Panc1 (cell line): ENCODE measurements around the gene RAPGEF1. TPM values are rescaled to one million over a fixed set of nuclear protein-coding genes. Genes with fewer than 3 reads are reported as not detected.

Experiments used
- ATAC-seq: fragments of 200-7000 bp; cut with Tn5 transposase; 2 replicates; pipeline ENCODE4 v1.9.1; 2020; ENCODE audit warnings: mild to moderate bottlenecking, moderate library complexity
- BruUV-seq: library from RNA; stranded (reverse); fragments of 400-500 nt; replicated peaks from 2 replicates; lab custom pipeline; 2021; lab: Mats Ljungman, UMichigan
- CTCF ChIA-PET: fragments of 300-600 bp; sonication (Branson Sonifier 250); formaldehyde crosslinking; loops from one replicate; lab custom pipeline; 2022; ENCODE audit warnings: antibody characterized with exemption; lab: Charles Lee
- POLR2A ChIA-PET: fragments of 300-600 bp; sonication (Branson Sonifier 250); formaldehyde crosslinking; loops from one replicate; lab custom pipeline; 2022; ENCODE audit warnings: antibody characterized with exemption; lab: Charles Lee
- DNase-seq: peaks from one replicate; pipeline ENCODE4 v3.0.0-alpha.2; 2010; ENCODE audit warnings: low read depth, low spot score
- H3K27ac ChIP-seq: 2 replicates; pipeline ENCODE4 v1.5.1; 2011; ENCODE audit warnings: mild to moderate bottlenecking, low read length, inconsistent platforms
- H3K27me3 ChIP-seq: fragments of 200-500 bp; sonication (Bioruptor generic); 2 replicates; pipeline ENCODE4 v1.6.0; 2014; ENCODE audit warnings: low read length, inconsistent platforms; ENCODE audit not compliant: control insufficient read depth, insufficient read depth
- H3K36me3 ChIP-seq: fragments of 200-500 bp; sonication (Bioruptor generic); 2 replicates; pipeline ENCODE4 v1.5.1; 2014; ENCODE audit warnings: inconsistent platforms, mild to moderate bottlenecking, low read length, moderate library complexity; ENCODE audit not compliant: control insufficient read depth, insufficient read depth
- H3K4me1 ChIP-seq: 2 replicates; pipeline ENCODE4 v1.5.1; 2011; ENCODE audit warnings: inconsistent platforms, mild to moderate bottlenecking, low read length, moderate library complexity; ENCODE audit not compliant: control insufficient read depth, insufficient read depth
- H3K4me3 ChIP-seq, 2 experiments: 2 replicates each; pipeline ENCODE4 v1.5.1; 2011 to 2012; ENCODE audit warnings: low read depth in 2 of 2, low read length in 2 of 2, mild to moderate bottlenecking in 2 of 2, inconsistent platforms in 1 of 2, moderate library complexity in 1 of 2
- H3K9me3 ChIP-seq: fragments of 200-500 bp; sonication (Bioruptor generic); 2 replicates; pipeline ENCODE4 v1.5.1; 2014; ENCODE audit warnings: low read depth, mild to moderate bottlenecking, inconsistent platforms, low read length, moderate library complexity; ENCODE audit not compliant: control insufficient read depth, insufficient read depth
- CTCF ChIP-seq: fragments of 450-650 bp; IDR thresholded peaks from 2 replicates; pipeline ENCODE4 v1.5.1; 2017; ENCODE audit warnings: mild to moderate bottlenecking
- POLR2AphosphoS5 ChIP-seq: IDR thresholded peaks from 2 replicates; pipeline ENCODE4 v1.6.1; 2012; ENCODE audit warnings: mild to moderate bottlenecking, low read depth, low read length, moderate library complexity
- REST ChIP-seq, 2 experiments: IDR thresholded peaks; 2 replicates each; pipeline ENCODE4 v1.6.1; 2011 to 2012; ENCODE audit warnings: low read depth in 2 of 2, control low read depth in 1 of 2, low read length in 1 of 2, mild to moderate bottlenecking in 1 of 2, moderate library complexity in 1 of 2; ENCODE audit not compliant: insufficient read depth in 1 of 2
- SIN3A ChIP-seq: IDR thresholded peaks from 2 replicates; pipeline ENCODE4 v1.6.1; 2012; ENCODE audit warnings: low read depth, mild to moderate bottlenecking, low read length, moderate library complexity, borderline replicate concordance; ENCODE audit not compliant: insufficient read depth
- TCF7L2 ChIP-seq: IDR thresholded peaks from 2 replicates; pipeline ENCODE4 v1.6.1; 2011; ENCODE audit warnings: mild to moderate bottlenecking, low read depth, low read length, inconsistent platforms
- in situ Hi-C: cut with HindIII; loops from 2 replicates; pipeline ENCODE4 v1.10.0; 2016; ENCODE audit warnings: low sequenced_read_pairs, low pct_unique_long_range_greater_than_20kb
- intact Hi-C: fragments of 100-400 bp; cut with micrococcal nuclease; formaldehyde crosslinking; loops from one replicate; pipeline ENCODE4 v1.10.0; 2022; ENCODE audit not compliant: unreplicated experiment
- total RNA-seq: library from RNA; stranded (reverse); gene quantifications from one replicate; pipeline ENCODE4 v1.2.1, GENCODE V29; 2021; ENCODE audit not compliant: unreplicated experiment

RAPGEF1 gene
- total RNA-seq, 1 experiment from 2014 or later = 86.8 TPM

GRCh38 chr9:131630205-131630831 is 109.6 kb downstream of the RAPGEF1 start:
- H3K27me3 ChIP-seq = no peaks in the 10 kb centered on the region
- in situ Hi-C loops (no loop called here), intact Hi-C loops (no loop called here)
- DNase-seq = no peak
- TF ChIP-seq TCF7L2 = no peak
- no peak for TF ChIP-seq CTCF
- no peak for TF ChIP-seq REST (IDR thresholded peaks at IDR 0.05; ENCODE audit: insufficient read depth in 1 of 2, low read depth in 2 of 2, low read length in 1 of 2)
- TF ChIP-seq POLR2AphosphoS5 = no peak
- no peak for TF ChIP-seq SIN3A
- no peaks in the 10 kb centered on the region for H3K9me3 ChIP-seq
- H3K27ac ChIP-seq = no peak overlapping the region
- H3K36me3 ChIP-seq = peaks cover 4% of the 10 kb centered on the region; the same call in 1 of the 2 replicates
- ChIA-PET POLR2A (no interaction called here), CTCF (no interaction called here)
- peaks cover 3% of the 10 kb centered on the region; the same call in 1 of the 2 replicates for H3K4me1 ChIP-seq
- no TSS peak for BruUV-seq
- H3K4me3 ChIP-seq = no peak overlapping the region
- ATAC-seq = no peak

GRCh38 chr9:131629825-131630204 is 110.1 kb downstream of the RAPGEF1 start:
- ChIA-PET POLR2A (no interaction called here), CTCF (no interaction called here)
- Histone ChIP-seq H3K9me3 (no peaks in the 10 kb centered on the region), H3K36me3 (peaks cover 4% of the 10 kb centered on the region; the same call in 1 of the 2 replicates), H3K4me1 (no peaks in the 10 kb centered on the region), H3K27me3 (no peaks in the 10 kb centered on the region), H3K4me3 (no peak overlapping the region), H3K27ac (no peak overlapping the region)
- ATAC-seq = no peak
- in situ Hi-C loops (no loop called here), intact Hi-C loops (no loop called here)
- BruUV-seq = no TSS peak
- no peak for DNase-seq
- TF ChIP-seq TCF7L2 (no peak), REST (IDR thresholded peaks at IDR 0.05; ENCODE audit: insufficient read depth in 1 of 2, low read depth in 2 of 2, low read length in 1 of 2) (no peak), CTCF (no peak), SIN3A (no peak), POLR2AphosphoS5 (no peak)
